Measurements from ENCODE around the gene RIC1. TPM values are rescaled to one million over a fixed set of nuclear protein-coding genes. Genes with fewer than 3 reads are reported as not detected.
A peak's percentile ranks its signal among the peaks of the same experiment; 100 is the strongest.
"Not testable (repeated sequence)": the region's sequence is repeated elsewhere in the genome, so short reads cannot be mapped to it uniquely, and the experiment has no call there.

The RIC1 gene
- total and polyA plus RNA-seq, 9 of the 15 experiments (the other 6 are each of a cell fraction or from before 2014, with no cell fraction given), result 3.2 to 25.8 (median 15.0) TPM

DNA sequence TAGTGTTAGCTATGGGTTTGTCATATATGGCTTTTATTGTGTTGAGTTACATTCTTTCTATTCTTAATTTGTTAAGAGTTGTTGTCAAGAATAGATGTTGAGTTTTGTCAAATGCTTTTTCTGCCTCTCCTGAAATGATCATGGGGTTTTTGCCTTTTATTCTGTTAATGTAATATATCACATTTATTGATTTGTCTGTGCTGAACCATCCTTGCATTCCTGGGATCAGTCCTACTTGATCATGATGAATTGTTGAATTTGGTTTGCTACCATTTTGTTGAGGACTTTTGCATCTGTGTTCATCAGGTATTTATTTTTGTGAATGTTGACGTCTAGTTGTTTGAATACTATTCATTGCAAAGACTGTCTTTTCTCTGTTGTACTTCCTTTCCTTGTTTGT, 23.9 kb downstream of the RIC1 start:
- TF ChIP-seq, protein P1, sequence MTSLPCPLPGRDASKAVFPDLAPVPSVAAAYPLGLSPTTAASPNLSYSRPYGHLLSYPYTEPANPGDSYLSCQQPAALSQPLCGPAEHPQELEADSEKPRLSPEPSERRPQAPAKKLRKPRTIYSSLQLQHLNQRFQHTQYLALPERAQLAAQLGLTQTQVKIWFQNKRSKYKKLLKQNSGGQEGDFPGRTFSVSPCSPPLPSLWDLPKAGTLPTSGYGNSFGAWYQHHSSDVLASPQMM (CRISPR knock-in tag; IDR thresholded peaks at IDR 0.05), result no peak
- TF ChIP-seq ZFP91 (CRISPR knock-in tag; IDR thresholded peaks at IDR 0.05) (no peak), CBX3 (IDR thresholded peaks at IDR 0.05; ENCODE audit: borderline replicate concordance in 1 of 2, low read length in 2 of 2) (0 out of 3 replicates have a peak, but pooled peaks of 1 of the 2 experiments have one; percentile 34), KDM4B (IDR thresholded peaks at IDR 0.05; ENCODE audit: borderline replicate concordance in 2 of 2, low read depth in 1 of 2) (no peak), ZNF324 (CRISPR knock-in tag; IDR thresholded peaks at IDR 0.05) (peak; percentile 96)
- Histone ChIP-seq H2AFZ (ENCODE audit: low read depth, low read length) (no peak overlapping the region), H3K4me3 (no peak overlapping the region), H3K9ac (ENCODE audit: insufficient read depth in 1 of 2, low read depth in 2 of 2, low read length in 2 of 2) (no peak overlapping the region), H3K27me3 (ENCODE audit: control insufficient read depth in 2 of 2, insufficient read depth in 2 of 2, low read length in 2 of 2) (no peaks in the 10 kb centered on the region), H3K9me3 (replicated peaks; ENCODE audit: control insufficient read depth, insufficient read depth, low read depth, low read length) (peaks cover 8% of the 10 kb centered on the region), H4K20me1 (replicated peaks; ENCODE audit: control insufficient read depth, insufficient read depth, low read length) (no peaks in the 10 kb centered on the region), H3K4me2 (ENCODE audit: insufficient read depth, low read length) (no peak overlapping the region), H3K79me2 (ENCODE audit: control insufficient read depth, insufficient read depth, low read length) (peaks cover 81% of the 10 kb centered on the region), H3K27ac (ENCODE audit: extremely low read depth, low read depth, low read length) (no peak overlapping the region), H3K36me3 (ENCODE audit: control insufficient read depth, insufficient read depth, low read length) (peaks cover 6% of the 10 kb centered on the region; the same call in 2 of the 3 replicates), H3K9me1 (ENCODE audit: control insufficient read depth, insufficient read depth, low read length) (no peaks in the 10 kb centered on the region), H3K4me1 (replicated peaks in 1 of 2; ENCODE audit: control insufficient read depth in 2 of 2, insufficient read depth in 2 of 2, low read length in 2 of 2) (no peaks in the 10 kb centered on the region)
- POLR2A ChIA-PET, result no interaction called here
- DNase-seq (ENCODE audit: extremely low read depth in 1 of 4, low spot score in 3 of 4) (no peak), ATAC-seq (no peak), FAIRE-seq (no peak)
- WGBS (ENCODE audit: insufficient coverage, low coverage, missing lambda C conversion rate), result 100% methylated on average over 1 of the region's 1 CpG
- CTCF ChIA-PET (ENCODE audit: low intra/inter-chr PET ratio), result no interaction called here
- in situ Hi-C loops (cut with MboI) (no loop called here), intact Hi-C loops (cut with micrococcal nuclease) (no loop called here)
- BruUV-seq (replicated peaks), result no TSS peak

- in situ Hi-C loops (cut with MboI); H3K9me3 ChIP-seq (replicated peaks; ENCODE audit: control insufficient read depth, insufficient read depth, low read depth, low read length); H3K27ac ChIP-seq (ENCODE audit: extremely low read depth, low read depth, low read length); FAIRE-seq; DNase-seq (ENCODE audit: extremely low read depth in 1 of 4, low spot score in 3 of 4); intact Hi-C loops (cut with micrococcal nuclease); H3K9me1 ChIP-seq (ENCODE audit: control insufficient read depth, insufficient read depth, low read length); BruUV-seq (replicated peaks); ATAC-seq; H4K20me1 ChIP-seq (replicated peaks; ENCODE audit: control insufficient read depth, insufficient read depth, low read length); H3K9ac ChIP-seq (ENCODE audit: insufficient read depth in 1 of 2, low read depth in 2 of 2, low read length in 2 of 2); CTCF ChIA-PET (ENCODE audit: low intra/inter-chr PET ratio); H3K27me3 ChIP-seq (ENCODE audit: control insufficient read depth in 2 of 2, insufficient read depth in 2 of 2, low read length in 2 of 2); POLR2A ChIA-PET; H2AFZ ChIP-seq (ENCODE audit: low read depth, low read length); H3K4me2 ChIP-seq (ENCODE audit: insufficient read depth, low read length); H3K4me3 ChIP-seq: not testable (repeated sequence)
- H3K36me3 ChIP-seq (ENCODE audit: control insufficient read depth, insufficient read depth, low read length), result peaks cover 15% of the 10 kb centered on the region; the same call in 2 of the 3 replicates
- H3K79me2 ChIP-seq (ENCODE audit: control insufficient read depth, insufficient read depth, low read length), result peaks cover 66% of the 10 kb centered on the region
- peaks cover 8 to 13% of the 10 kb centered on the region in 2 experiments; a peak in 4 of 5 replicates for H3K4me1 ChIP-seq (replicated peaks in 1 of 2; ENCODE audit: control insufficient read depth in 2 of 2, insufficient read depth in 2 of 2, low read length in 2 of 2)
- 60% methylated on average over 1 of the region's 1 CpG for WGBS (ENCODE audit: insufficient coverage, low coverage, missing lambda C conversion rate)
Measured at GRCh38 chr9:5662804-5663203, 33.9 kb downstream of the RIC1 start.
